Panc1 (cell line): ENCODE results near the gene IL18.

Experiments used
- CTCF ChIP-seq: fragments of 450-650 bp; IDR thresholded peaks from 2 replicates; pipeline ENCODE4 v1.5.1; 2017; ENCODE audit warnings: mild to moderate bottlenecking
- POLR2AphosphoS5 ChIP-seq: IDR thresholded peaks from 2 replicates; pipeline ENCODE4 v1.6.1; 2012; ENCODE audit warnings: mild to moderate bottlenecking, low read depth, low read length, moderate library complexity
- SIN3A ChIP-seq: IDR thresholded peaks from 2 replicates; pipeline ENCODE4 v1.6.1; 2012; ENCODE audit warnings: low read depth, mild to moderate bottlenecking, low read length, moderate library complexity, borderline replicate concordance; ENCODE audit not compliant: insufficient read depth

- no peak for TF ChIP-seq POLR2AphosphoS5
- no peak for TF ChIP-seq CTCF
- no peak for TF ChIP-seq SIN3A
Measured at GRCh38 chr11:112118176-112118575, 45.7 kb downstream of the IL18 start.
